Panc1 (cell line): ENCODE measurements around the gene GLIS1. TPM values are rescaled to one million over a fixed set of nuclear protein-coding genes. Genes with fewer than 3 reads are reported as not detected.

Source experiments
- ATAC-seq: fragments of 200-7000 bp; cut with Tn5 transposase; 2 replicates; pipeline ENCODE4 v1.9.1; 2020; ENCODE audit warnings: mild to moderate bottlenecking, moderate library complexity
- BruUV-seq: library from RNA; stranded (reverse); fragments of 400-500 nt; replicated peaks from 2 replicates; lab custom pipeline; 2021; lab: Mats Ljungman, UMichigan
- CTCF ChIA-PET: fragments of 300-600 bp; sonication (Branson Sonifier 250); formaldehyde crosslinking; loops from one replicate; lab custom pipeline; 2022; ENCODE audit warnings: antibody characterized with exemption; lab: Charles Lee
- POLR2A ChIA-PET: fragments of 300-600 bp; sonication (Branson Sonifier 250); formaldehyde crosslinking; loops from one replicate; lab custom pipeline; 2022; ENCODE audit warnings: antibody characterized with exemption; lab: Charles Lee
- DNase-seq: peaks from one replicate; pipeline ENCODE4 v3.0.0-alpha.2; 2010; ENCODE audit warnings: low read depth, low spot score
- H3K27ac ChIP-seq: 2 replicates; pipeline ENCODE4 v1.5.1; 2011; ENCODE audit warnings: mild to moderate bottlenecking, low read length, inconsistent platforms
- H3K27me3 ChIP-seq: fragments of 200-500 bp; sonication (Bioruptor generic); 2 replicates; pipeline ENCODE4 v1.6.0; 2014; ENCODE audit warnings: low read length, inconsistent platforms; ENCODE audit not compliant: control insufficient read depth, insufficient read depth
- H3K36me3 ChIP-seq: fragments of 200-500 bp; sonication (Bioruptor generic); 2 replicates; pipeline ENCODE4 v1.5.1; 2014; ENCODE audit warnings: inconsistent platforms, mild to moderate bottlenecking, low read length, moderate library complexity; ENCODE audit not compliant: control insufficient read depth, insufficient read depth
- H3K4me1 ChIP-seq: 2 replicates; pipeline ENCODE4 v1.5.1; 2011; ENCODE audit warnings: inconsistent platforms, mild to moderate bottlenecking, low read length, moderate library complexity; ENCODE audit not compliant: control insufficient read depth, insufficient read depth
- H3K4me3 ChIP-seq, 2 experiments: 2 replicates each; pipeline ENCODE4 v1.5.1; 2011 to 2012; ENCODE audit warnings: low read depth in 2 of 2, low read length in 2 of 2, mild to moderate bottlenecking in 2 of 2, inconsistent platforms in 1 of 2, moderate library complexity in 1 of 2
- H3K9me3 ChIP-seq: fragments of 200-500 bp; sonication (Bioruptor generic); 2 replicates; pipeline ENCODE4 v1.5.1; 2014; ENCODE audit warnings: low read depth, mild to moderate bottlenecking, inconsistent platforms, low read length, moderate library complexity; ENCODE audit not compliant: control insufficient read depth, insufficient read depth
- CTCF ChIP-seq: fragments of 450-650 bp; IDR thresholded peaks from 2 replicates; pipeline ENCODE4 v1.5.1; 2017; ENCODE audit warnings: mild to moderate bottlenecking
- POLR2AphosphoS5 ChIP-seq: IDR thresholded peaks from 2 replicates; pipeline ENCODE4 v1.6.1; 2012; ENCODE audit warnings: mild to moderate bottlenecking, low read depth, low read length, moderate library complexity
- REST ChIP-seq, 2 experiments: IDR thresholded peaks; 2 replicates each; pipeline ENCODE4 v1.6.1; 2011 to 2012; ENCODE audit warnings: low read depth in 2 of 2, control low read depth in 1 of 2, low read length in 1 of 2, mild to moderate bottlenecking in 1 of 2, moderate library complexity in 1 of 2; ENCODE audit not compliant: insufficient read depth in 1 of 2
- SIN3A ChIP-seq: IDR thresholded peaks from 2 replicates; pipeline ENCODE4 v1.6.1; 2012; ENCODE audit warnings: low read depth, mild to moderate bottlenecking, low read length, moderate library complexity, borderline replicate concordance; ENCODE audit not compliant: insufficient read depth
- TCF7L2 ChIP-seq: IDR thresholded peaks from 2 replicates; pipeline ENCODE4 v1.6.1; 2011; ENCODE audit warnings: mild to moderate bottlenecking, low read depth, low read length, inconsistent platforms
- in situ Hi-C: cut with HindIII; loops from 2 replicates; pipeline ENCODE4 v1.10.0; 2016; ENCODE audit warnings: low sequenced_read_pairs, low pct_unique_long_range_greater_than_20kb
- intact Hi-C: fragments of 100-400 bp; cut with micrococcal nuclease; formaldehyde crosslinking; loops from one replicate; pipeline ENCODE4 v1.10.0; 2022; ENCODE audit not compliant: unreplicated experiment
- total RNA-seq: library from RNA; stranded (reverse); gene quantifications from one replicate; pipeline ENCODE4 v1.2.1, GENCODE V29; 2021; ENCODE audit not compliant: unreplicated experiment

The GLIS1 gene
- total RNA-seq, 1 experiment from 2014 or later: 0.28 TPM

- Histone ChIP-seq H3K27me3 (0 out of 2 replicates have a peak, but pooled peaks cover 3% of the 10 kb centered on the region), H3K4me3 (no peak overlapping the region), H3K27ac (no peak overlapping the region), H3K4me1 (no peaks in the 10 kb centered on the region), H3K9me3 (no peaks in the 10 kb centered on the region), H3K36me3 (no peaks in the 10 kb centered on the region)
- ChIA-PET POLR2A (interaction anchor here (0.6 kb wide), 1 partner anchor 239 kb away, joined by 4 read pairs; no protein-coding TSS in a partner anchor), CTCF (interaction anchor here (0.6 to 0.8 kb wide), 3 partner anchors 12 to 269 kb away, joined by 3 to 7 read pairs (median 5); no protein-coding TSS in a partner anchor)
- DNase-seq (no peak), ATAC-seq (peak; percentile 83)
- intact Hi-C loops (loop anchor here (1.0 kb wide), 1 partner anchor 269 kb away; no protein-coding TSS in a partner anchor), in situ Hi-C loops (no loop called here)
- TF ChIP-seq SIN3A: no peak
- TF ChIP-seq REST (IDR thresholded peaks at IDR 0.05; ENCODE audit: insufficient read depth in 1 of 2, low read depth in 2 of 2, low read length in 1 of 2): no peak
- peak; percentile 84 for TF ChIP-seq CTCF
- TF ChIP-seq POLR2AphosphoS5: no peak
- BruUV-seq: no TSS peak
These were observed 15.7 kb upstream of the GLIS1 start for GRCh38 chr1:53754484-53755312.

- intact Hi-C loops (no loop called here), in situ Hi-C loops (no loop called here)
- 0 out of 2 replicates have a peak, but pooled peaks cover 3% of the 10 kb centered on the region for H3K27me3 ChIP-seq
- H3K4me1 ChIP-seq: no peaks in the 10 kb centered on the region
- BruUV-seq: no TSS peak
- no peak for DNase-seq
- ChIA-PET CTCF (no interaction called here), POLR2A (interaction anchor here (0.6 kb wide), 1 partner anchor 307 kb away, joined by 9 read pairs; no protein-coding TSS in a partner anchor)
- H3K4me3 ChIP-seq: no peak overlapping the region
- H3K27ac ChIP-seq: no peak overlapping the region
- H3K9me3 ChIP-seq: no peaks in the 10 kb centered on the region
- no peak for ATAC-seq
- no peak for TF ChIP-seq REST (IDR thresholded peaks at IDR 0.05; ENCODE audit: insufficient read depth in 1 of 2, low read depth in 2 of 2, low read length in 1 of 2)
- TF ChIP-seq TCF7L2: no peak
- TF ChIP-seq SIN3A: no peak
- TF ChIP-seq POLR2AphosphoS5: no peak
- no peak for TF ChIP-seq CTCF
- H3K36me3 ChIP-seq: no peaks in the 10 kb centered on the region
These were observed 13.3 kb upstream of the GLIS1 start for GRCh38 chr1:53752281-53752680.
